Aorta (tissue), 5 donors: ENCODE results near the gene TSHZ2. TPM values are rescaled to one million over a fixed set of nuclear protein-coding genes. Genes with fewer than 3 reads are reported as not detected.

Experiments
- ATAC-seq: fragments of 200-7000 bp; cut with Tn5 transposase; one replicate; pipeline ENCODE4 v1.9.1; 2022; ENCODE audit warnings: moderate library complexity; ENCODE audit not compliant: low FRiP score
- DNase-seq, 2 donors: peaks; one replicate each; pipeline ENCODE4 v3.0.0-alpha.2; 2020
- H3K27ac ChIP-seq, 2 donors: one replicate each; pipeline ENCODE4 v1.5.1; 2013; ENCODE audit warnings: low read length in 2 of 2, mild to moderate bottlenecking in 2 of 2, moderate library complexity in 2 of 2, control low read depth in 1 of 2, inconsistent platforms in 1 of 2, low read depth in 1 of 2
- H3K27me3 ChIP-seq, 2 donors: one replicate each; pipeline ENCODE4 v1.6.1; 2013; ENCODE audit warnings: control low read depth in 1 of 2, low read length in 1 of 2, mild to moderate bottlenecking in 1 of 2, moderate library complexity in 1 of 2; ENCODE audit not compliant: insufficient read depth in 2 of 2, control insufficient read depth in 1 of 2
- H3K36me3 ChIP-seq, 2 donors: one replicate each; pipeline ENCODE4 v1.6.1; 2013; ENCODE audit warnings: control low read depth in 1 of 2, low read length in 1 of 2, mild to moderate bottlenecking in 1 of 2; ENCODE audit not compliant: insufficient read depth in 2 of 2, control insufficient read depth in 1 of 2
- H3K4me1 ChIP-seq, 2 donors: one replicate each; pipeline ENCODE4 v1.6.1; 2013; ENCODE audit warnings: low read length in 2 of 2, control low read depth in 1 of 2, mild to moderate bottlenecking in 1 of 2, moderate library complexity in 1 of 2; ENCODE audit not compliant: insufficient read depth in 2 of 2, control insufficient read depth in 1 of 2
- H3K4me3 ChIP-seq, 2 donors: one replicate each; pipeline ENCODE4 v1.5.1; 2013; ENCODE audit warnings: low read length in 2 of 2, control low read depth in 1 of 2, mild to moderate bottlenecking in 1 of 2
- H3K9me3 ChIP-seq: one replicate; pipeline ENCODE4 v1.6.1; 2013; ENCODE audit warnings: mild to moderate bottlenecking, low read length; ENCODE audit not compliant: control insufficient read depth
- whole genome bisulfite sequencing, 2 donors: extraction: QIAGEN DNeasy Blood & Tissue Kit; methylation state at CpG; one replicate each; pipeline ENCODE4 v1.1.7; 2013; 5-methylcytosine and 5-hydroxymethylcytosine counted together
- intact Hi-C, 2 donors: fragments of 100-400 bp; cut with DNase I; formaldehyde crosslinking; loops; one replicate each; pipeline versions ENCODE4 v1.14.2 to v1.15.0; 2022
- polyA plus RNA-seq, 2 donors: library from polyadenylated mRNA; stranded (reverse); fragments of 200-250 nt; gene quantifications; one replicate each; pipeline ENCODE4 v1.2.3, GENCODE V29; 2013
- total RNA-seq, 2 donors: library from RNA; stranded (reverse); fragmentation: NEBNext Ultra II Directional; extraction: Animal tissue kit (Norgen Biotek cat#: 25700); gene quantifications; one replicate each; pipeline ENCODE4 v1.2.1, GENCODE V29; 2021
- donor health status: healthy with polysubstance abuse.
- donor health status: Bipolar disorder and iron deficiency.
- donor health status: DM: no; HTN: no; CAD: no.
- donor health status: DM: no; HTN: no; CAD: no.
- donor health status: DM: yes; HTN: yes; CAD: no.

TSHZ2 gene
- total and polyA plus RNA-seq, 4 donors, result 0.08 to 95.4 (median 13.3) TPM

- Histone ChIP-seq H3K36me3 (no peaks in the 10 kb centered on the region), H3K27ac (no peak overlapping the region), H3K9me3 (no peaks in the 10 kb centered on the region), H3K27me3 (no peaks in the 10 kb centered on the region), H3K4me3 (no peak overlapping the region), H3K4me1 (no peaks in the 10 kb centered on the region)
- 77 to 80% methylated on average over 2 of the region's 2 CpGs for WGBS, 2 donors
- DNase-seq, result no peak
- intact Hi-C loops, result no loop called here
- ATAC-seq, result no peak
Observed at GRCh38 chr20:53260591-53260990, 288.4 kb downstream of the TSHZ2 start.

- ATAC-seq, result no peak
- Histone ChIP-seq H3K4me1 (no peaks in the 10 kb centered on the region), H3K27me3 (no peaks in the 10 kb centered on the region), H3K36me3 (no peaks in the 10 kb centered on the region), H3K27ac (no peak overlapping the region), H3K4me3 (no peak overlapping the region), H3K9me3 (no peaks in the 10 kb centered on the region)
- intact Hi-C loops, result no loop called here
- no peak for DNase-seq
- 23 to 34% methylated on average over 7 of the region's 7 CpGs for WGBS, 2 donors
Observed at GRCh38 chr20:53262365-53262764, 290.2 kb downstream of the TSHZ2 start.

- Histone ChIP-seq H3K36me3 (no peaks in the 10 kb centered on the region), H3K4me1 (no peaks in the 10 kb centered on the region), H3K27me3 (no peaks in the 10 kb centered on the region), H3K27ac (no peak overlapping the region), H3K9me3 (no peaks in the 10 kb centered on the region), H3K4me3 (no peak overlapping the region)
- no peak for ATAC-seq
- intact Hi-C loops, result no loop called here
- no peak for DNase-seq
- WGBS, 2 donors, result 70 to 82% methylated on average over 8 of the region's 8 CpGs
Observed at GRCh38 chr20:53263554-53264438, 291.6 kb downstream of the TSHZ2 start.

- H3K27ac ChIP-seq, result no peak overlapping the region
- no peak for DNase-seq
- no peaks in the 10 kb centered on the region for H3K27me3 ChIP-seq
- 81 to 91% methylated on average over 3 of the region's 3 CpGs for WGBS, 2 donors
- no peaks in the 10 kb centered on the region for H3K4me1 ChIP-seq
- H3K36me3 ChIP-seq, result no peaks in the 10 kb centered on the region
- no peaks in the 10 kb centered on the region for H3K9me3 ChIP-seq
- intact Hi-C loops, result no loop called here
- ATAC-seq, result no peak
- no peak overlapping the region for H3K4me3 ChIP-seq
Observed at GRCh38 chr20:53264604-53265003, 292.4 kb downstream of the TSHZ2 start.

GRCh38 chr20:53265304-53265875 lies 293.2 kb downstream of the TSHZ2 start:
- H3K36me3 ChIP-seq, result no peaks in the 10 kb centered on the region
- H3K27me3 ChIP-seq, result no peaks in the 10 kb centered on the region
- 64 to 74% methylated on average over 8 of the region's 8 CpGs for WGBS, 2 donors
- no peak overlapping the region for H3K27ac ChIP-seq
- H3K9me3 ChIP-seq, result no peaks in the 10 kb centered on the region
- H3K4me3 ChIP-seq, result no peak overlapping the region
- H3K4me1 ChIP-seq, result no peaks in the 10 kb centered on the region
- ATAC-seq (no peak), DNase-seq (no peak)
- intact Hi-C loops, result no loop called here

- no peaks in the 10 kb centered on the region for H3K9me3 ChIP-seq
- H3K4me1 ChIP-seq, result no peaks in the 10 kb centered on the region
- H3K4me3 ChIP-seq, result no peak overlapping the region
- no peak overlapping the region for H3K27ac ChIP-seq
- DNase-seq (no peak), ATAC-seq (no peak)
- H3K27me3 ChIP-seq, result no peaks in the 10 kb centered on the region
- no peaks in the 10 kb centered on the region for H3K36me3 ChIP-seq
- intact Hi-C loops, result no loop called here
- 83 to 86% methylated on average over 2 of the region's 2 CpGs for WGBS, 2 donors
Observed at GRCh38 chr20:53269380-53269779, 297.2 kb downstream of the TSHZ2 start.

- H3K4me1 ChIP-seq, result no peaks in the 10 kb centered on the region
- intact Hi-C loops, result no loop called here
- 30 to 35% methylated on average over 5 of the region's 5 CpGs for WGBS, 2 donors
- ATAC-seq, result no peak
- no peaks in the 10 kb centered on the region for H3K27me3 ChIP-seq
- DNase-seq, result no peak
- no peaks in the 10 kb centered on the region for H3K36me3 ChIP-seq
- no peak overlapping the region for H3K27ac ChIP-seq
- H3K9me3 ChIP-seq, result no peaks in the 10 kb centered on the region
- H3K4me3 ChIP-seq, result no peak overlapping the region
Observed at GRCh38 chr20:53270792-53271375, 298.7 kb downstream of the TSHZ2 start.

- no peak for DNase-seq
- Histone ChIP-seq H3K36me3 (no peaks in the 10 kb centered on the region), H3K4me1 (no peaks in the 10 kb centered on the region), H3K4me3 (no peak overlapping the region), H3K27ac (no peak overlapping the region), H3K9me3 (no peaks in the 10 kb centered on the region), H3K27me3 (no peaks in the 10 kb centered on the region)
- intact Hi-C loops, result no loop called here
- 67 to 87% methylated on average over 5 of the region's 5 CpGs for WGBS, 2 donors
- no peak for ATAC-seq
Observed at GRCh38 chr20:53274365-53274764, 302.2 kb downstream of the TSHZ2 start.

GRCh38 chr20:53274807-53275206 lies 302.6 kb downstream of the TSHZ2 start:
- 40 to 61% methylated on average over 3 of the region's 3 CpGs for WGBS, 2 donors
- H3K4me1 ChIP-seq, result no peaks in the 10 kb centered on the region
- ATAC-seq (no peak), DNase-seq (no peak)
- intact Hi-C loops, result no loop called here
- H3K36me3 ChIP-seq, result no peaks in the 10 kb centered on the region
- H3K27ac ChIP-seq, result no peak overlapping the region
- no peak overlapping the region for H3K4me3 ChIP-seq
- H3K27me3 ChIP-seq, result no peaks in the 10 kb centered on the region
- peaks cover 1% of the 10 kb centered on the region for H3K9me3 ChIP-seq
